DMS153 treated with DMSO at 0.1 percent for 48 hours (cell line): Measurements from ENCODE around the gene SKIL.

Experiments
- DNase-seq: peaks from one replicate; lab custom pipeline; 2025; ENCODE audit not compliant: unreplicated experiment; lab: John Stamatoyannopoulos, UW

SKIL gene

DNA sequence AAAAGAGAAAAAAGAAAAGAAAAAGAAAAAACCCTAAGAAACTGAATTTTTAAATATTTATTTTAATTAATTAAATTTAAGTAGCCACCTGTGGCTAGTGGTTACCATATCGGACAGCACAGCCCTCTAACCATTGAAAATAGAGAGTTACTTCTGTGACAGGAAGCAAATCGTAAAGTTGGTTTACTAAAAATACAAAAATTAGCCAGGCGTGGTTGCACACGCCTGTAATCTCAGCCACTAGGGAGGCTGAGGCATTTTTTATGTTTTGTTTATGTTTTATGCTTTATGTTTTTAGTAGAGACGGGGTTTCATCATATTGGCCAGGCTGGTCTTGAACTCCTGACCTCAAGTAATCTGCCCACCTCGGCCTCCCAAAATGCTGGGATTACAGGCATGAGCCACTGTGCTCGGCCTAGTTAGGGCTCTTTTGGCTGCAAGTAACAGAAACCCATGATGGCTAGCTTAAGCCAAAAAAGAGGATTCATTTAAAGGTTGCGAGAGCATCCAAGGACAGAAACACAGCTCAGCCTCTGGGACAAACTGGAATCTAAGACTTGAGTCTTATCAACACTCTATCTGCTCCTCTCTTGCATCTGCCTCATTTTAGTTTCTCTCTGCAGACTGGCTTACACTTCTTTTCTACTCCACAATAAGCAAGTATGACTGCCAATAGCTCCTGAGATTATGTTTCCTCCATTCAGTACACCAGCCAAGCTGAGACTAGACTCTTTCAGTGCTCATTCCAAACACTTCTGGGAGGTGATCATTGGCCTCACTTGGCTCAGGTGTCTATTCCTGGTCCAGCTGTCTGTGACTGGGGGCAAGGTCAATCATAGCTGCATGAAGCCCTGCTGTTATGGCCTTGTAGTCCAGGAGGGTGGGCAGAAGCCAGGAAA lies 6.8 kb upstream of the SKIL start:
- DNase-seq: no peak

DNA sequence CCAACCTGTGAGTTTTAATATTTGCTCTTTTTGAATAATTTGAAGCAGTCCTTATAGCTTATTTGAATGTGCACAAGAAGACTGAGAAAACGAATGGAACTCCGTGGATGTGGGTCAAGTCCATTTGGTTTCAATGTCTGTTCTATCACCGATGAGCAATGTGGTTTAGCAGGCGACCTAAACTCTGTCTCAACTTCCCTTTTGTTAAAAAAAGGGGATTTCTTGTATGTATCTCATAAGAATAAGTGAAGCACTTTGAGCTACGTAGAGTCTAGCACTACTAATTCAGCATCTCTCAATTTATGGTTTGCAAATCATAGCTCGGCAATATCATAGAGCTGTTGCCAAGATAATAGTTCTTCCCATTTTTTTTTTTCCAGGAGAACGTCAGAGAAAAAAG lies 4.6 kb upstream of the SKIL start:
- no peak for DNase-seq

DNA sequence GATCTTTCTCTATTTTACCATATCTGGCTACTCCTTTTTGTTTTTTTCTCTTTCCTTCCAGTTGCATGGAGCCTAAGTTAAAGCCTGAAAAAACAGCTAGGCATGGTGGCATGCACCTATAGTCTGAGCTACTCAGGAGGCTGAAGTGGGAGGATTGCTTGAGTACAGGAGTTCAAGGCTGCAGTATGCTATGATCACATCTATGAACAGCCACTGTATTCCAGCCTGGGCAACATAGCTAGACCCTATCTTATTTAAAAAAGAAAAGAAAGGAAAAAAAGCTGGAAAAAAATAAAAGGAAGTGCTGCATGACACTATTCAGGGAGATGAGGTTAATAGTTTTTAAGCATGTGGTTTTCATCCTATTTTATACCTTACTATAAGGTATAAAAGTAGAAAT lies 4.0 kb upstream of the SKIL start:
- no peak for DNase-seq

DNA sequence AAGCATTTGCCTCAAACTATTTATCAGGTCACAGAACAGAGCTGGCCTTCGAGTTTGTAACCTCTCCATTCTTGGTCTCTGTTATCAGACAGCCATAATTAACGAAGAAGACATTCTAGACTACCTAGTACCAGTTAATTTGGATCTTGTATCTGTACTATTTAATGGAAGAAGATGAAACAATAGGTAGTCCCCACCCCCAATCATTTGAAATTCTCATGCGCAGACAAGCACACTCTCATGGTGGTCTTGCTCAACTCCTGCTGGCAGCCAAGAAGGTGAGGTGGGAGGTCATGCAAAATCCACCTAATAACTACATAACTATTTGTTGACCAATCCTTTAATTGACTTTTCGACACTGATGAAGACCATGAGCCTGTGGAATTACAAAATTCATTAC lies 2.8 kb upstream of the SKIL start:
- DNase-seq: no peak

DNA sequence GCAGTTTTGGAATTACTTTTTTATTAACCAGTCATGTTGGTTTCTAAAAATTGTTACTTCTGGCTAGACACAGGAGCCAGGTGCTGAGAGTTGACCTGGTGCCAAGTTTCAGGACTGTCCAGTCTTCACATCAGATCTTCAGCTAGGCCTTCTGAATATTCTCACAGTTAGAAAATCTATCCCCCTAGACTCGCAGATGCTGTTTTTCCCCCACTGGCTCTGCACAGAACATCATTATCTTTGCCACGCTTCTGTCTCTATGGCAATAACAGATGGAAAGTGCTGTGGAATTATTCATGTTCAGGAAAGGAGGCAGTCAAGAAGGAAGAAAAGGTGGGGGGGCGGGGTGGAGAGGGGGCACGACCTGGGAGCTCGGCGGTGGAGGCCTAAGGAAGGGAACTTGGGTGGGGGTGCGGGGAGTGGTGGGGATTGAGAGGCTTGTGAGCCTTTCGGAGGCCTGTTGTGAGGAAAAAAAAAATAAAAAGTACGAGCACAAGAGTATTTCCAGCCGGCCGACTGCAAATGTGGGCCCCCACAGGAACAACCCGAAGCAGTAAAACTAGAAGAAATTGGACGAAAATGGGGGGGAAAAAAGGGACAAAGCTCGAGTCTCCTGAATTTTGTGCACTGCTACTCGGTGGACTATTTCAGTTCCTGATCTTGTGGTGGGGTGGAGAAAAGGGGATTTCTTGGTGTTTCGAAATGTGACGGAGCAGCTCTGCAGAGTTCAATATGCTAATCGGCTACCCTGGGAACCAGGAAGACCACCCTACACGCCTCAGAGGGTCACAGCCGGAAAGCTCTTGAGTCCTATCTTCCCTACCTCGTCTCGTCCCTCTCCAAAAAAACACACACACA lies 1.5 kb upstream of the SKIL start:
- no peak for DNase-seq

DNA sequence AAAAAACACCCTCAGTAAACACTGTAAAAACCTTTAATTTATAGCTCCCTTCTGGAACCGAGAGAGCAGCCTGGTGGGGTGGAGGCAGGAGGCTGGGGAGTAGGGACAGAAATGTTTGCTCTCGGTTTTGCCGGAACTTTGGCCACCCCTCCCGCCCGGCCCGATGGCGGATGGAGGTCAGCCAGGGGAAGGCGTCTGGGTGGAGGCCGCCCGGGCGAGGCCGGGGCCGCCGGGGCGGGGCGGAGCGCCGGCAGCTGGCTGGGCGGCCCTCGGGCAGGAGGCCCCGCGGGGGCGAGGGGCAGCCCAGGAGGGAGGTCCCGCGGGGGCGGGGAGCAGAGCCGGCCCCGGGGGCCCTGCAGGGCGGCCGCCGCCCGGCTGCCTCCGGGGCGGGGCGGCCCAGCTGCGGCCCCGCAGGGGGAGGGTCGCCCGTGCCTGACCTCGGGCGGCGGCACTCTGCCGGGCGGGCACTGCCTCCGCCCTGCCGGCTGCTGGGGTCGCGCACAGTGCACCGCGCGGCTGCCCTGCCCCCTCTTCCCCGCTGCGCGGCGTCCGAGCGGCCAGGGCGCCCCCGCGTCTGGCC lies 829 bp upstream of the SKIL start:
- peak; percentile 61 for DNase-seq

DNA sequence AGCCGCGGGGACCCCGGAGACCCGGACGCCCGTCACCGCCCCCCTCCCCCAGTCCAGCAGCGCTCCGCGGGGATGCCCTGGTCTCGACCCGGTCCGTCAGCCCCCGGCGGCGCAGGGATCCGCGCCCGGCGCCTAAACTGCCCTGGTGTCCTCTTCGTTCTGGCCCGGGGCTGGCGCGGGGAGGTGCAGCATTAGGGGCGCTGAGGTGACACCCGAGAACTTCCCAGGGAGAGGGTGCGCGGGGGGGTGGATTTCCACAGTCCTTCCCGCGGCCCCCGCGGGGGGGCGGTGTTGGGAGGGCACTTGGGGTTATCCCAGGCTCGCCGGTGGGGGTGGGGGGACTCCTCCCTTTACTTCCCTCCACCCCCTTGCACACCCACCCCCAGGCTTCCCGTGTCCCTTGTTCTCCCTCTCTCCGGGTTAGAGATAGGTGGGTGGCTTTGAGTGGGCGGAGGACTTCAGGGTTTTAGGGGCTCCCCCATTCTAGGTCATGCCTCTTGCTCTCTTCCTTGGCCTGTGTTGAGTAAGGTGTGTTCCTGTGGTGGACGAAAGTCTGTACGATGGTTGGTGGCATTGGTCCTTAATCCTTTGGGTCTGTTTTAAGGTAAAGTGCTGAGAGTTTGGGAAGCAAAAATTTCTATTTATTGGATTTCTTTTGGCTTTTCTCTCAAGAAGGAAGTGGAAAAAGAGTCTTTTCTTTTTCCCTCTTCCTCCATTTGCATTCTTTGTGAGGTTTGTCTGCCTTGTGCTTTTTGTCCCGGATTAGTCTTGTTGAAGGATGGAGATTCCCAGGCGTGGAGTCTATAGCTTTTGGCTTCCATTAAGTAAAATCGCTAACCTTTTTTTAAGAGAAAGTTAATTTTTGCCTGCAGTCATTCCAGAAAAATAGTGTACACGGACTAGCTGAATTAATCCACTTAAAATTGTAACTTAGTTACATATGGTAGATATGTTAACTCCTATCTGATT lies 811 bp downstream of the SKIL start:
- no peak for DNase-seq

DNA sequence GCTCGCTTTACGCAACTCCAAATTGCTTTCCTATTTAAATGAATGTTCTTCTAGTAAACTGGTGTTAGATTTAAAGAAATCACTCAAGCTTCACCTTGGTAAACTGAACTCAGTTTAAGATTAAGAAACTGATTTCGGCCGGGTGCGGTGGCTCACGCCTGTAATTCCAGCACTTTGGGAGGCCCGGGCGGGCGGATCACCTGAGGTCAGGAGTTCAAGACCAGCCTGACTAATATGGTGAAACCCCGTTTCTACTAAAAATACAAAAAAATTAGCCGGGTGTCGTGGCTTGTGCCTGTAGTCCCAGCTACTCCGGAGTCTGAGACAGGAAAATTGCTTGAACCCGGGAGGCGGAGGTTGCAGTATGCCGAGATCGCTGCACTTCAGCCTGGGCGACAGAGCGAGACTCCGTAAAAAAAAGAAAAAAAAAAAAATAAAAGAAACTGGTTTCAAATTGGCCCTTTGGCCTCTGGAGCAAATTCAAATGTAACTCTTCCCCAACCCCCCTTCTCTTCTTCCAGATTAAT lies 1.7 kb downstream of the SKIL start:
- DNase-seq: no peak

DNA sequence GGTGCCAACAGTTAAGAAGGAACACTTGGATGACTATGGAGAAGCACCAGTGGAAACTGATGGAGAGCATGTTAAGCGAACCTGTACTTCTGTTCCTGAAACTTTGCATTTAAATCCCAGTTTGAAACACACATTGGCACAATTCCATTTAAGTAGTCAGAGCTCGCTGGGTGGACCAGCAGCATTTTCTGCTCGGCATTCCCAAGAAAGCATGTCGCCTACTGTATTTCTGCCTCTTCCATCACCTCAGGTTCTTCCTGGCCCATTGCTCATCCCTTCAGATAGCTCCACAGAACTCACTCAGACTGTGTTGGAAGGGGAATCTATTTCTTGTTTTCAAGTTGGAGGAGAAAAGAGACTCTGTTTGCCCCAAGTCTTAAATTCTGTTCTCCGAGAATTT lies 3.0 kb downstream of the SKIL start:
- DNase-seq: no peak

DNA sequence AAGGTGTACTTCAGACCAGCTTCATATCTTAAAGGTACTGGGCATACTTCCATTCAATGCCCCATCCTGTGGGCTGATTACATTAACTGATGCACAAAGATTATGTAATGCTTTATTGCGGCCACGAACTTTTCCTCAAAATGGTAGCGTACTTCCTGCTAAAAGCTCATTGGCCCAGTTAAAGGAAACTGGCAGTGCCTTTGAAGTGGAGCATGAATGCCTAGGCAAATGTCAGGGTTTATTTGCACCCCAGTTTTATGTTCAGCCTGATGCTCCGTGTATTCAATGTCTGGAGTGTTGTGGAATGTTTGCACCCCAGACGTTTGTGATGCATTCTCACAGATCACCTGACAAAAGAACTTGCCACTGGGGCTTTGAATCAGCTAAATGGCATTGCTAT lies 3.4 kb downstream of the SKIL start:
- no peak for DNase-seq

DNA sequence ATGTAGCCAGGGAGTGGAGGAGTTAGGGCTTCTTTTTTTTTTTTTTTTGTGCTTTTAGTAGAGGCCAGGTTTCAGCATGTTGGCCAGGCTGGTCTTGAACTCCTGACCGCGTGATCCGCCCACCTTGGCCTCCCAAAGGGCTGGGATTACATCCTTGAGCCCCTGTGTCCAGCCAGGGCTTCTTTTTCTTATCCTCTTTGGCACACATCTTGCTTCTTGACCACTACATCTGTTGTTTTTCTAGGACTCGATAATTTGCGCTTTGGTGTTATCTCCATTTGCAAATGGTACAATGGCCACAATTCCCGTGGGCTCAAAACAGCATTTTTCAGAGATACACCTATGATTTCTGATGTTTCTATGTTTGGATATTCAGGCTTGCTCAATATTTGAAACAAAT lies 4.2 kb downstream of the SKIL start:
- DNase-seq: no peak

DNA sequence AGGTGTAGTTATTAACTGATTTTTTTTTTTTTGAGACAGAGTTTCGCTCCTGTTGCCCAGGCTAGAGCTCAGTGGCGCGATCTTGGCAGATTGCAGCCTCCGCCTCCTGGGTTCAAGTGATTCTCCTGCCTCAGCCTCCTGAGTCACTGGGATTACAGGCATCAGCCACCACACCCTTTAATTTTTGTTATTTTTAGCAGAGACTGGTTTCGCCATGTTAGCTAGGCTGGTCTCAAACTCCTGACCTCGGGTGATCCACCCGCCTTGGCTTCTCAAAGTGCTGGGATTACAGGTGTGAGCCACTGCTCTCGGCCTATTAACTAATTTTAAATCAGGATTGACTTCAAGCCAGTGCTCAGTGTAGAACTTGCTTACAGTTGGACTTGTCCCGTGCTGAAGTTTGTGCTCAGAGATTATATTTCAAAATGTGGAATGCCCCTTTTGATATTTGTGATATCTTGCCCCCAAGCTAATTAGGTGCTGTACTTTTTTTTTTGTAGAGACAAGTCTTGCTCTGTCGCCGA lies 6.0 kb downstream of the SKIL start:
- DNase-seq: no peak

DNA sequence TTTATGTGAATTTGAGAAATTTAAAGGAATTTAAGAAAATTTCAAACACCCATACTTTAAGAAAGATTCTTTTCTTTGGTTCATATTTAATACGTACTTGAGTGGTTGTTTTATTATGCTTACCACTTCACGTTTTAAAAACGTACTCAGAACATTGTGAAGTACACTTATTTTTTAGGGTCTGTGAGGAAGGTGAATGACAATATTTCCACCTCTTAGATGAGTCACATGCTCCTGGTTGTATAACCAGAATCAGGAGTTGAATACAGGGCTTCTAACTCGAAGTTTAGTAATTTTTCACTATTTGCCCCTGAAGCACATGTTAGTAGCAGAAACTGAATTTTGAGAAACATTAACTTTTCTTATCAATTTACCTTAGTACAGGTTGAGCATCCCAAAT lies 7.5 kb downstream of the SKIL start:
- no peak for DNase-seq

DNA sequence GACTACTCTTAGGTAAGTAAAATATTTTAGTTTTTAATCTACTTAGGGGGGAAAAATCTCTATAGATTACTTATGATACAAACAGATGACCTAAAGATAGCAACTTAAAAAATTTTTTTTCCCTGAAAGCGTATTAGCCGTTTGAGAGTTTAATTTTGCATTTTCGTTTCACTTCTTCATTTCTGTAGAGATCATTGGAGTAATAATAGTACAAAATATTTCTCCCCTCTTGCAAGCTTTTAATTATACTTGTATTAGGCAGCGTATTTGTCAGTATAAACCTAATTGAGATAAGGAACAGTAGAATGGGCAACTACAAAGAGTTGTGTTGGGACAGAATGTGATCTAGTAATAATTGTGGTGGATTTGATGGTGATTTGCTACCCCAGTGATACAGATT lies 10.3 kb downstream of the SKIL start:
- DNase-seq: no peak

DNA sequence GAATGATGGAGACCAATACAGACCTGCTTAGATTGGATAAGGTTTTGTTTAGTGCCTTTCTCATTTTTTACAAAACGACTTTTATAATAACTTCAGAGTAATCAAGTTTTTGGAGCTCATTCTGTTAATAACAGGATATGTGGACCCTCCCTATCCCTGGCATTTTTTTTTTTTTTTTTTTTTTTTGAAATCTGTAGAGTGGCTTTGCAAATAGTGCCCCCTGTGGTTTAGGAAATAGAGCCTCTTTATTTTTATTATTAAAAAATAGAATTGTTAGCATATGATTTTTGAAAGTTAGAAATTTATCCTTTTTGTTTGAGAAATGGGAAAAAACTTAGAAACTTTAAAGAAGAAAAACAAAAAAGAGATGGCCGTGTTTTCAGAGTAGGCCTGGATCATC lies 11.4 kb downstream of the SKIL start:
- DNase-seq: no peak

DNA sequence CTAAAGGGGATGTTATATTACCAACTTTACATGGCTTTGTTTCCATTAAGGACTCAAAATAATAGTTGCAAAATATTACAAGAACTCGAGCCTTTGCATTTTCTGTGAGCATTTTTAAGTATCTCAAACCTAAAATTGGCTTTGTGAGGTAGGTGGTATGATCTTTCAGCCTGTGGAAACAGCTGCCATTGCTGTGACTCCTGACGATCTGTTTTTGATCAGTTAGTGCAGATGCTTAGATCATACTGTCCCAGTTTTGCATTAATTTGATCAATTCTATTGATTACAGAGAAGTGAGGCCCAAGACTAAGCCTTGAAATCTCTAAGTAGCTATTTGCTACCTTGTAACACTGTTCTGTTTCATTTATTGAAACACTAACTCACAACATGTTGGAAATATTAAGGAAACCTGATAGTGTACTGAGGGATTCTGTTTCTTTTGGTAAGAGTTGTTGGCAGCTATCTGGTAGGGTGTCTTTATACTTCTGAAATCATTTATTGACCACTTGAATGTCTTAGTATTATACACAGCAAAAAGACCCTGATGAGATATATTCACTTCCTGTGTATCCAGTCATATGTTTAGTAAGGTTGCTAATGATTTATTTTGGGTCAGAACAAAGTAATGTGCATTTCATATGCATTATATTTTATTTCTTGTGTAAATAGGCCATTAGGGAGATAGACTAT lies 14.8 kb downstream of the SKIL start:
- DNase-seq: no peak

DNA sequence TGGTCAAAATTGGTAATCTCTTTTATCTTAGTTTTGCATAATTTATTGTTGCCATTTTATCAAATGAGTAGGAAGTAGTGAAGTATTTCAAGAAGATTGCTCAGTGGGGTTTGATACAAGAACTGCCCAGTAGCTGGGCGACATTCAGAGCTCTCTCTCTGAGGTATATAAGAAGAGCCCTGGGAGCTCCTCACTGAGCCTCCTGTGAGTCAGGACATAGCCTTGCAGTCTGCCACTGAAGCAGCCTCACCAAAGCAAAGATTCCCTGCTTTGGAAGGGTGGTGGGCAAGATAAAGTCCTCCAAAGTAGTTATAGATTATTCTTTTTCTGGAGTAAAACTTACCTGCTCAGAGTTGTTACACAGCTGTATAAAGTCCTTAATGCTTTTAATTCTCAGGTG lies 26.1 kb downstream of the SKIL start:
- DNase-seq: no peak

DNA sequence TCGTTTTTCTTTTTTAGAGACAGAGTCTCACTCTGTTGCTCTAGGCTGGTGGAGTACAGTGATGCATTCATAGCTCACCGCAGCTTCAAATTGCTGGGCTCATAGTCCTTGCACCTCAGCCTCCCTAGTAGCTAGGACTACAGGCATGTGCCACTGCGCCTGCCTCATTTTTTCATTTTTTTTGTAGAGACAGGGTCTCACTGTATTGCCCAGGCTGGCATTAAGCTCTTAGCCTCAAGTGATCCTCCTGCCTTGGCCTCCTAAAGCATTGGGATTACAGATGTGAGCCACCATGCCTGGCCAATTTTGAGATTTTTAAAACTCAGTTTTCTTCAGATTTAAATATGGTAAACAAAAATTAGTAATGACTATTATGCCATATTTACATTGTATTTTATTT lies 29.0 kb downstream of the SKIL start:
- no peak for DNase-seq

DNA sequence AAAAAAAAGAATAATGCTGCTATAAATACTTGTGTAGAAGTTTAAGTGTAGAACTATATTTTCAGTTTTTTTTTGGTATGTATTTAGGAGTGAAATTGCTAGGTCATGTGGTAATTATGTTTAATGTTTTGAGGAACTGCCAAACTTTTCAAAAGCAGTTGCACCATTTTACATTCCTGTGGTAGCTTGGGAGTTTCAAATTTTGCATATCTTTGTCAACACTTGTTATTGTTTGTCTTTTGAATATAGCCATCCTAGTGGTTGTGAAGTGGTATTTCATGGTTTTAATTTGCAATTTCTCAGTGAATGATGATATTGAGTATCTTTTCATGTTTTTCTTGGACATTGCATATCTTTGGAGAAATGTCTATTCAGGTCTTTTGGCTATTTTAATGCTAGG lies 30.4 kb downstream of the SKIL start:
- DNase-seq: no peak

DNA sequence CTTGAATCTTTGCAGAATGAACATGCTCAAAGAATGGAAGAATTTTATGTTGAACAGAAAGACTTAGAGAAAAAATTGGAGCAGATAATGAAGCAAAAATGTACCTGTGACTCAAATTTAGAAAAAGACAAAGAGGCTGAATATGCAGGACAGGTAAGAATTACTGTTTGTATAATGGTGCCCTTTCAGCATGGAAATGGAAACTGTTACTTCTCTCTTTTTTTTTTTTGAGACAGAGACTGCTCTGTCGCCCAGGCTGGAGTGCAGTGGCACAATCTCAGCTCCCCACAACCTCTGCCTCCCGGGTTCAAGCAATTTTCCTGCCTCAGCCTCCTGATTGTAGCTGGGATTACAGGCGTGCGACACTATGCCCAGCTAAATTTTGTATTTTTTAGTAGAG lies 33.6 kb downstream of the SKIL start:
- no peak for DNase-seq
